A673 (cell line): ENCODE data around the gene TBC1D3D. TPM values are rescaled to one million over a fixed set of nuclear protein-coding genes. Genes with fewer than 3 reads are reported as not detected.
"Not testable (repeated sequence)": the region's sequence is repeated elsewhere in the genome, so short reads cannot be mapped to it uniquely, and the experiment has no call there.

ENCODE experiments used
- Bru-seq: library from RNA; stranded (reverse); fragments of 400-500 nt; gene quantifications from one replicate; lab custom pipeline; 2021; lab: Mats Ljungman, UMichigan
- BruChase-seq, 2 experiments: library from RNA; stranded (reverse); fragments of 400-500 nt; gene quantifications; one replicate each; lab custom pipeline; 2021; lab: Mats Ljungman, UMichigan
- BruUV-seq: library from RNA; stranded (reverse); fragments of 400-500 nt; replicated peaks from 2 replicates; lab custom pipeline; 2021; lab: Mats Ljungman, UMichigan
- CTCF ChIA-PET: fragments of 300-600 bp; sonication (Branson Sonifier 250); formaldehyde crosslinking; loops from one replicate; lab custom pipeline; 2022; ENCODE audit warnings: antibody characterized with exemption; lab: Charles Lee
- POLR2A ChIA-PET: fragments of 300-600 bp; sonication (Branson Sonifier 250); formaldehyde crosslinking; loops from one replicate; lab custom pipeline; 2022; ENCODE audit warnings: antibody characterized with exemption; ENCODE audit not compliant: low non-redundant PET; lab: Charles Lee
- DNase-seq: peaks from one replicate; pipeline ENCODE4 v3.0.0-alpha.2; 2015; ENCODE audit warnings: low spot score
- H3K27ac ChIP-seq: fragments of 200-600 bp; sonication (generic); 2 replicates; pipeline ENCODE4 v1.5.1; 2016; ENCODE audit warnings: mixed run types, low read depth, mild to moderate bottlenecking, mixed read lengths, antibody characterized with exemption, low read length; ENCODE audit not compliant: poor library complexity, severe bottlenecking
- H3K27me3 ChIP-seq: fragments of 200-600 bp; sonication (generic); replicated peaks from 2 replicates; pipeline ENCODE4 v1.6.1; 2017; ENCODE audit warnings: mixed run types, low read depth, mild to moderate bottlenecking, mixed read lengths, antibody characterized with exemption, low read length; ENCODE audit not compliant: insufficient read depth, poor library complexity
- H3K36me3 ChIP-seq: fragments of 200-600 bp; sonication (generic); 2 replicates; pipeline ENCODE4 v1.6.1; 2016; ENCODE audit warnings: mixed run types, mild to moderate bottlenecking, mixed read lengths, antibody characterized with exemption, low read length; ENCODE audit not compliant: insufficient read depth, poor library complexity, severe bottlenecking
- H3K4me1 ChIP-seq: fragments of 200-600 bp; sonication (generic); 2 replicates; pipeline ENCODE4 v1.6.1; 2017; ENCODE audit warnings: mixed run types, mild to moderate bottlenecking, mixed read lengths, antibody characterized with exemption, low read length; ENCODE audit not compliant: insufficient read depth, poor library complexity, severe bottlenecking
- H3K4me3 ChIP-seq: fragments of 200-600 bp; sonication (generic); 2 replicates; pipeline ENCODE4 v1.5.1; 2016; ENCODE audit warnings: low read depth, mixed run types, mild to moderate bottlenecking, mixed read lengths, low read length; ENCODE audit not compliant: poor library complexity, severe bottlenecking
- H3K9me3 ChIP-seq: fragments of 200-600 bp; sonication (generic); 2 replicates; pipeline ENCODE4 v1.6.1; 2016; ENCODE audit warnings: mixed run types, low read depth, mild to moderate bottlenecking, mixed read lengths, antibody characterized with exemption, low read length; ENCODE audit not compliant: poor library complexity, severe bottlenecking
- intact Hi-C: fragments of 100-400 bp; cut with micrococcal nuclease; formaldehyde crosslinking; loops from one replicate; pipeline ENCODE4 v1.10.0; 2022; ENCODE audit not compliant: unreplicated experiment
- long read RNA-seq: library from polyadenylated mRNA; stranded (forward); transcript quantifications from one replicate; pipeline ENCODE4 v2.0.0, GENCODE V29; 2022
- total RNA-seq: library from RNA; stranded (reverse); gene quantifications from 2 replicates; pipeline ENCODE4 v1.2.3, GENCODE V29; 2021

TBC1D3D gene
- total RNA-seq (0.49 and 0.76 TPM in 2 replicates), Bru-seq, nascent RNA (not detected), BruChase-seq, experiment 1, labeled RNA remaining after a 2-hour chase (not detected), BruChase-seq, experiment 2, labeled RNA remaining after a 6-hour chase (percentile 4 among the genes with signal in this experiment)
- long read RNA-seq: 0 reads

DNA sequence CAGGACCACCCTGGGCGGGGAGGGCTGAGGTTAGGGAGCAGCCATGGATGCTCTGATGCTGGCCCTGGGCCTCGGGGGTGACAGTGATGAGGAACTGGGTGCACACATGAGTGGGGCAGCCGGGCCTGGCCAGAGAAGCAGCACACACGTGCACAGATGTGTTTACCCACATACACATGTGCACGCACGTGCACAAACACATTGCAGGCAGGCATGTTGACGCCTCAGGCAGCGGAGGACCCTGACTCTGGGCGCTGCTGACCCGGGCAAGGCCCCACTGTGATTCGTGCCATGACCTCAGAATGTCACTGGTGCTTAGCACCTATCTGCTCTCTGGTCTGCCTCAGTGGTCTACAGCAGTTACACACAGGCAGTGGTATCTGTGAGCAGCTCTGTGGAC lies at the start of gene TBC1D3D:
TSS of gene TBC1D3D (plus strand) at position 301 of the 400 bp plus-strand sequence. CDS start 1,585 bp downstream, outside the sequence.
- H3K27me3 ChIP-seq, H3K4me1 ChIP-seq, H3K9me3 ChIP-seq, BruUV-seq, CTCF ChIA-PET, H3K4me3 ChIP-seq, DNase-seq, POLR2A ChIA-PET, H3K27ac ChIP-seq, intact Hi-C loops, H3K36me3 ChIP-seq: not testable (repeated sequence)

DNA sequence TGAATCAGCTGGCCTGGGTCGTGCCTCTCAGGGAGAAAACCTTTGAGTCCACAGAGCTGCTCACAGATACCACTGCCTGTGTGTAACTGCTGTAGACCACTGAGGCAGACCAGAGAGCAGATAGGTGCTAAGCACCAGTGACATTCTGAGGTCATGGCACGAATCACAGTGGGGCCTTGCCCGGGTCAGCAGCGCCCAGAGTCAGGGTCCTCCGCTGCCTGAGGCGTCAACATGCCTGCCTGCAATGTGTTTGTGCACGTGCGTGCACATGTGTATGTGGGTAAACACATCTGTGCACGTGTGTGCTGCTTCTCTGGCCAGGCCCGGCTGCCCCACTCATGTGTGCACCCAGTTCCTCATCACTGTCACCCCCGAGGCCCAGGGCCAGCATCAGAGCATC lies 14.8 kb upstream of the TBC1D3D start, which contains the start of gene TBC1D3L:
TSS of gene TBC1D3L (minus strand) at position 101 of the 400 bp plus-strand sequence. CDS start 1,540 bp downstream, outside the sequence.
- H3K27ac ChIP-seq, H3K4me1 ChIP-seq, H3K27me3 ChIP-seq, BruUV-seq, H3K36me3 ChIP-seq, DNase-seq, CTCF ChIA-PET, H3K9me3 ChIP-seq, intact Hi-C loops, POLR2A ChIA-PET, H3K4me3 ChIP-seq: not testable (repeated sequence)

Other genes with a start within 250 kb of the TBC1D3D start
- not detected in 2 replicates for gene TBC1D3K, start 79.6 kb upstream of the TBC1D3D start, total RNA-seq
- 5.4 and 6.4 TPM in 2 replicates for gene TBC1D3L, start 14.9 kb upstream of the TBC1D3D start, total RNA-seq
- not detected in 2 replicates for gene TBC1D3C, start 64.7 kb downstream of the TBC1D3D start, total RNA-seq
- gene TBC1D3E, start 124.0 kb downstream of the TBC1D3D start, total RNA-seq: not detected in 2 replicates
- gene TBC1D3, start 188.6 kb downstream of the TBC1D3D start, total RNA-seq: not detected in 2 replicates